ENCODE results near the gene UBE2D2.

The UBE2D2 gene

DNA sequence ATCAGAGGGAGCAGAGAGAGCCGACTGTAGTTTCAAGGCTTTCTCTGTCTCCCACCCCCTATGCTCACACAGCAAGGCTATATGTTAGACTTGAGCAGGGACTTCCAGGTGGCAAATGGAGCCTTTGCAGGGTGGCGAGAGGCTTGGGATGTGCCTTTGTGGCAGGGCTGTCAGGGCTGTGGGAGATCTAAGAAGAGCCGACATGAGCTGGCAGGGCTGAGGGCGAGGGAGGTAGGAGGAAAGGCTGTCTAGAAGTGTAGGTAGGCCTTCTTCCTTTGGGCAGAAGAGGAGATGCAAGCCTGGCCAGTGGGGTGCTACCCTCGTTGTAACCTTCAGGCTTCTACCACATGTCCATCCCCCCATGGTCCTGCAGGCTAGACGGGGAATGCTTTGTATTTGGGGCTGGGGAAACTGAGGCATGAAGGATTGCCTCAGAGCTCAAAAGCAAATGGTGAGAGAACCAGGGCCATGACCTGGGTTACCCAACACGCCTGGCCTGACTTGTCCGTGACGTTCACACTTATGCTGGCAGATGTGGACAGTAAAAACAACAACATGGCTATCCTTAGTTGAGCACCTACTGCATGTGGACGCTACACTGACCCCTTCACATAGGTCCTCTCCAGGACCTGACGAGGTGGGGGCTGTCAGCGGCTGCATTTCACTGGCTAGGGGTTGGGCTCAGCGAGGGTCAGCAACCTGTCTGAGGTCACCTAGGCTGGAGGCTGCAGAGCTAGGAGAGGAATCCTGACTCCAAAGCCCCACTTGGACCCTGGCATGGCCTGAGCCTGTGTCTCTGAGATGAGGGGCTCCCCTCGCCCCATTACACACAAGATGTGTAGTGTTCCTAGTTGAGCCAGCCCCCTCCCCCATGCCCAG is 102.3 kb downstream of the UBE2D2 start:
- no peak for DNase-seq

DNA sequence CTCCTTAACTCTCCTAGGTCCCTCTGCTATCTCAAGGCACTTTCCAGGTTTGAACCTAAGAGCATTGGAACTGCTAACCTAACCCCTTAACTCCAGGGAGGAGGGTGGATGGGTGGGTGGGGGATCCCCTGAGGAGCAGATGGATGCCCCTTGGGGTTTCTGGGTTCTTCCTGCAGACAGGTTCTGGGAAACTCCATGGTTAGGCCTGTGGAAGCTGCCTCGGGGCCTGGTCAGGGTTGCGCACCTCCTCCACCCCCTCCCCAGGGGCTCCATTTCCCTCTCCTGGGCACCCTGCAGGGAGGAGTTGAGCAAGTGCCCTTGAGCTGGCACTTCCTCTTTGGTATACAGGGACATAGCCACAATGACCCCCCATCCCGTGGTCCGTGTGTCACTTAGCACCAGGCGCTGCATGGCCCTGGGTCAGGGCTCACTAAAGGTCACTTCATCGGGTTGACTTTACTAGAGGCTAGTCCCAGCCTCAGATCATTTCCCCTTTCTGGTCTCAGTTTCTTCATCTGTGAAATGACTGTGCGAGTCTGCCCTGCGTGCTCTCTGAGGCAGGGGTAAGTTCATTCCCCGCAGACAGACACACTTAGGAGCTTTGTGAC is 103.1 kb downstream of the UBE2D2 start:
- no peak for DNase-seq

DNA sequence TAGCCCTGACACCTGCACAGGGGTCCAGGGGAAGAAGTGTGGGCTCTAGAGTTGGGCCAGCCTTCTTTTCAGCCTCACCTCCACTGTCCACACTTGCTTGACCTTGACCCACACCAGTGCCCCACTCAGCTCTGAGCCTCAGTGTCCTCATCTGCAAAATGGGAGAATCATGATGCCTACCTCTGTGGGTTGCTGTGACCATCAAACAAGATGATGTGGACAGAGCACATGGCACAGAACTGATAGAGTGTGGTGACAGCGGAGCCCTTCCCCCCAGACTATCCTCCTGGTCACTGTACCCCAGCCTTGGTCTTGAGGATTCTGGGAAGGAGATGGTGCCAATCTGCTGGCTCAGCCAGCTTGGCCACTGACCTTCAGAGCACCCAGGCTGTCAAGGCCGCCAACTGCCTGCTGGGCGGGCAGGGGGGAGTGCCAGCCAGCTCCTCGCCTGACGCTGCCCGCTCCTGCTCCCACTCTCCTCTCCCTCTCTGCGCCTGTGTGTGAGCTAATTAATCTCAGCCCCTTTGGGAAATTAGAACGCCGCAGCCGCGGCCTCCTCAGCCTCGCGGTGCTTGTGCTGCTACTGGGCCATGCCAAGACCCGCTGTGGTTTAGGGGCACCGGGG is 103.7 kb downstream of the UBE2D2 start:
- DNase-seq = no peak

DNA sequence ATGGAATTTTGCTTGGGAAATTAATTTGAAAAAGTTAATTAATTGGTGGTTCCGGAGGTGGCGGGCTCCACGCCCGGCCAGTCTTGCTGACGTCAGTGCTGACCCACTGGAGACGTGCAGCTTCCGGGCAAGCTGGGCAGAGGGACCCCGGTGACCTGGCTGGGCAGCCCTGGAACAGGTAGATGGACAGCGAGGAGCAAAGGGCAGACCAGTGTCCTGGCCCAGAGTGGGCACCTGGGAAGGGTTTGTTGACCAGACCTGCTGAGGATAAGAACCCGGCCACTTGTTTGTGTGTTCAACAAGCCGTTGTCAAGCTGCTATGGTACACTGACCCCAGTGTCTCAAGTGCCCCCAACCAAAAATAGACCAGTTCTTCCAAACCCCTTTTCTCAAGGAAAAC is 104.5 kb downstream of the UBE2D2 start:
- DNase-seq = no peak

DNA sequence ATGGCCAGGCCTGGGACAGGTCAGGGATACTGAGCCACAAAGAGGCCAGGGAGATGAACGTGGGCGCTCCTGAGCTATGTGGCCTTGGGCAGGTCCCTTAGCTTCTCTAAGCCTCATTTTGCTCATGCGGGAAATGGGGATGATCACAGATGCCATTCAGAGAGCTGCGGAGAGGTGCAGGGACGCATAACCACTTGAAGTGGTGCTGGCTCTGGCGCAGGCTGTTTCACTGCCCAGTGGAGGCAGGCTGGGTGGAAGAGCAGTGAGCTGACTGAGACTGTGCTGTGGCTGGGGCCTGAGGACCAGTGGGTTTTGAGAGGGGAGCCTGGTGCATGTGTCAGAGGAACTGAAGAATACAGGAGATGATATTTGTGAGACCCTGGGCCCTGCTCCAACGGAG is 105.4 kb downstream of the UBE2D2 start:
- DNase-seq = no peak

DNA sequence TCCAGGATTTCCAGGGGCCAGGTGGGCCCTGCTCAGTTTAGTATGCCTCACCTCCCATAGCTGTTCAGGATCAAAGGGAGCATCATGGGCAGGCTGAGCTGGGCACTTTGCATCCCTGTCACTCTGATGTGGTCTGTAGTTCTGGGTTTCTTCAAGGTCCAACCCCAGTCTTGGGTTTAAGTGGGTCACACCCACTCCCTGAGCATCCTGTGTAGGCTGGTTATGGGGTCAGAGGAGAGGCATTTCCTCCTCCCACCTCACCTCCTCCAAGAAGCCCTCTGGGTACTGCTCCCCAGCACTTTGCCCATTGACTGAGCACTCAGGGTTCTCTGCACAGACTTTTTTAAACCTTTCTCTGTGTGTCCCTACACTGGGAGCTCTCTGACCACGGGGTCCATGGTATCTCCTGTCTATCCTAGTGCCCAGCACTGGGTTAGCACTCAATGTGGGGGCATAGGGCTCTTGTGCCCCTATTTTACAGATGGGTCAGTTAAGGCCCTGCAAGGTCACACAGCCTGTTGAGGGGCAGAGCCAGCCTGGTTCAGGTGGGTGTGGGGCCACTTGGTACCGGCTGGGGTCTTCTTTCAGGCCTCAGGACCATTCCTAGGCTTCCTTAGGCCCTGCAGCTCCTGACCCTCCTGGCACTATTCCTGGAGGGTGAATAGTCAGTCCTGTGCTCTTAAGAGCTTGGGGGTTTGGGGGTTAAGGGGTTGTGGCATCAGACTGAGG is 106.0 kb downstream of the UBE2D2 start:
- DNase-seq = no peak

DNA sequence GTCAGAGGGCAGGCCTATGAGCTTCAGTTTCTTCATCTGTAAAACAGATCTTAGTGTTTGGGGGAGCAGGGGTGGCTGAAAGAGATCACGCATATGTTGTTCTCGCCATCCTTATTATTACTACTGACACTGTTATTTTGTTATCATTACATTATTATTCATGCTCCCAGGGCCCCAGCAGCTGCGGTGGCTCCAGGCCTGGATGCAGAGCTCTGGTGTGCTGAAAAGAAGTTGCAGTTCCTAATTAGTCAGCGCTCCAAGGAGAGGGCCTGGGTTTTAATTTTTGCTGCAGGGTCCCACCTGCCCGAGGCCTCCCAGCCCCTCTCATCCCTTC is 106.6 kb downstream of the UBE2D2 start:
- no peak for DNase-seq

DNA sequence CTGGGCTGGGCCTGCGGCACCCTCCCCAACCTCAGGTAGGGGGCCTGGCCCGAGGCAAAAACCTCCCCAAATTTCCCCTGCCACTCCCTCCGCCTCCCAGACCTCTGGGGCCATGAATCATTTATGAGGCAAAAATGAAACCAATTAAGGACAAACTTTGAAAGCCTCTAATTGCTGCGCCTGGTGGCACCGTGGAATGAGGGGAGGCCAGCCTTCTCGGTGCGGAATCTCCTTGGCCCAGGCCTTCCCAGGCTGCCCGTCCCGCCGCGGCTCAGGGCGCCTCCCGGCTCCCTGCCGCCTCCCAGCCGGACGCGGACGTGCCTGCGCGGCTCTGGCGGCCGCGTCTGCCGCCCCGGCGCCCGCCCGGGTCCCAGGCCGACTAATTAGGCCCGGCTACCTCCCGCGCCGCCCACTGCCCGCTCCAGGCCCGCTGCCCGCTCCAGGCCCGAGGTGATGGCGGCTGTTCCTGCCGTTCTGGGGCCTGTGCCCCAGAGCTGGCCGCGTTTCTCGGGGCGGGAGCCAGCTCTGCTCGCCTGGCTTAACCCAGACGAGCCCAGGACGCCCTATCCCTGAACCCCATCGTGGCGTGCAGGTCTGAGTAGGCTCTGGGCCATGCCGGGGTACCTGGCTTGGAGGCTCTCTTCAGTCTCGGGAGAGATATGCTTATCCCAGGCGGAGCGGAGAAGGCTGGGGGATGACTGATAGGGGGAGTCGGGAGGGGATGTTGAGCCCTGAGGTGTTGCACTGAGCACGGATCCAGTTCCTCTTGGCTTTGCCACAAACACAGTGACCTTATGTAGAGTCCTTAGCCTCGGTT is 107.1 kb downstream of the UBE2D2 start:
- DNase-seq = peak; percentile 55

DNA sequence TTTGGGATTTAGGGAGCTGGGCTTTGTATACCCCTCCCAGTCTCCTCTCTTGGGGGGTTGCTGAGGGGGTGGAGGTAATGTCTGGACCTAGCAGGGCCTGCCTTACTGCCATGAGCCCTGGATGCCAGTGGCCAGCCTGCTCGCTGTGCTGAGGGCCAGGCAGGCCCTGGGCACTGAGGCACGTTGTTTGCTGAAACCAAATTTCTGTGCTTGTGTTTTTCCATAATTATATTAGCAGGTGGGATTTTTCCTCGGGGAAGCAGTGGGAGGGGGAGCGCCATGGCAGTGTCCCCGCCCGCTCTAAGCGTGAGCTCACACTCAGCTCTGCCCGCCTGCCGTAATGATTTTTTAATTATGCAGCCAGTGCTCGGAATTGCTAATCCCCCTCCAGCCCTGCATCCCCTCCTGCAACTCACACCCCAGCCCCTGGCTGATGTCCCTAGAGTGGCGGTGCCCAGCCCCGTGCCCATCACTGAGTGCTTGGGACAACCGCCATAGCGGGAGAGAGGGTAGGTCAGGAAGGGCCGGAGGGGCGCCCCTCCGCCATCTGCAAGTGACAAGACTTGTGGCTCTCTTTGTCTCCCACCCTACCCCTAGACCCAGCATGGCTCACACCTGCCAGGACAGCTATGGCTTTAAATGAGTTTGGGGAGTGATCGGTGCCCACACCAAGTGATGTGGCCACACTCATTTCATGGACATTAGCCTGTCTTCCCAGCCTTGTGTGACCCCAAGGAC is 108.0 kb downstream of the UBE2D2 start:
- DNase-seq = no peak

DNA sequence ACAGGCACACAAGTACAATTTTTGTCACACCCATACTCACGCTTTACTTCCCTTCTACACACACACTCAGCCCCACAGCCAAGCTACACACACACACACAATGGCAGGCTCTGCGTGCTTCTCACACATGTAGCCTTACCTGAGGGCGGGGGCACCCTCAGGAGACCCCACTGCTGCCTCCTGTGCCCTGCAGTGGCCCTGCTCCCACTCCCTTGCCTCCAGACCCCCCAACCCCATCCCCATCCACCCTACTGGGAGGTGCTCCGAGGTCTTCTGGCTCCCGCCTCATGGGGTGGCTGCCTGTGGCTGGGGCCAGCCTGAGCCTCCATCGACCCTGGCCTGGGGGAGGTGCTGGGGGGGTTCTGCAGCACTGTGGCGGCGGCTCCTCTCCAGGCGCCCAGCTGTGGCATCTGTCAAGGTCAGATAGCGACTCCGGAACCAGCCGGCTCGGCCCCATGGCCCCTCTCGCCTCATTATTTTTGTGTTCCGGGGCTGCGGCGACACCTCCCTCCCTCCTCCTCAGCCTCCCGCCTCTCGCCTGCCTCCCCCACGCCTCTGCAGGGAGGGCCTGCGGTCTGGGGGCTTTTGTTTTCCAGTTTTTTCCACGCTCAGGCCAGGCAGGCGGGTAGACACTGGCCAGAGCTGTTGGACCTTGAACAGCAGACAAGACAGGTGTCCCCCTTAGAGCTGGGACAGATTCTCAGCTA is 108.7 kb downstream of the UBE2D2 start:
- DNase-seq = no peak

DNA sequence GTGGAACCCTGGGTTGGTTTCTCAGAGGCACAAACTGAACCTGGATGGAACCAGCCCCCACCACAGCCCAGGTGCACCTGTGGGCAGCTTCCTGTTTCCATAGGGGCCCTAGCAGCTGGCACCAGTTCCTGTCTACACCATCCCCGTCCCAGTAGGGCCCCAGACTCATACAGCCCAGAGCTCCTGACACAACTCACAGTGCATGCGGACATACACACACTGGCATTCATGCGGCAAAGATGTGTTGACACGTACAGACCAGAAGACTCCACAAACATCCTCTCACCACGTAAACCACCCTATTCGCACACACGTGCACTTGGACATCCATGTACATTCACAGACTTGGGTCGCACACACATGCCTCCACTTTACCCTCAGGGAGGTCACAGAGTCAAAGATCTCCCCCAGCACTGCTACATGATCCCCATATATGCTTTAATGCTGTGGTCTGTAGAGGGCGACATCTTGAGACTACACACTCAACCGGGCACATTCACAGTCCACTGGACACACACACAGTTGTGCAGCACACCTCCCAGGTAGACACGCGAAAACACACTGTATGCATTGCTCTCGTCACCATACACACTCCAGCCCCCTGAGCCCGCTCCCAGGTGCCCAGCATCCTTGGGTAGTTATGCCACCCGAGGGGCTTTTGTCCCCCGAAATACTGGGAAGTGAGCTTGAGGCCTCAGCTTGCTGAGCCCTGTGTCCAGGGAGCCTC is 109.4 kb downstream of the UBE2D2 start:
- DNase-seq = no peak

DNA sequence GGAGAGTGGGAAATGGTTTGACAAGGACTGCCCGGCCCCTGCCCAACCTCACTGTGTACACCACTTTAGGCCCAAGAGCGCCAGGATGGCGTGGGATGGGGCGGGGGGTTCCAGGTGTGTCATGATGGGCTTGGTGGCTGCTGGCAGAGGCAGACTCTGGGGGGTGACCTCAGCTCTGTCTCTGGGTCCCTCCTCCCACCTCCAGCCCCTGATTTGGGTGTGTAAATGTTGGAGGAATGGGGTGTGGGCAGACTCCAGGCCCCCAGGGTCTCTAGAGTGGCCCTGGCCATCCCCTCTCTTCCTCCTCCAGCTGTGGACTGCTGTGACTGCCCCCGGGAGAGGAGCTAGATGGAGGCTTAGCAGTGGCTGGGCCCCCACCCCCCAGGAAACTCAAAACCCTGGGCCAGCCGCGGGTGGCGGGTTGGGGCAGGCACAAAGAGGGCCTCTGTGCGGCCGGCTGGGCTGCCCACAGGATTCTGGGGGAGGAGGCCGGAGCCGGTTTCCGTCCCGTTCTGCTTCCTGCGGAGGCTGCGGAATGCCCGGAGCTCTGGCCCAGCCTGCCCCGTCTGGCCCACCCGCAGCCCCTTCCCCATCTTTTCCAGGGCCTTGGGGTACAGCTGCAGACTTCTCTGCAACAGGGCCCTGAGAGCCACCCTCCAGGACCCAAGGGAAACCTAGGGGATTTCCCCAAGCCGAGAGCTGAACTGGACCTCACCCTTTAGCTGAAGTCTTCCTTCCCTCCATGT is 110.1 kb downstream of the UBE2D2 start:
- DNase-seq = no peak

DNA sequence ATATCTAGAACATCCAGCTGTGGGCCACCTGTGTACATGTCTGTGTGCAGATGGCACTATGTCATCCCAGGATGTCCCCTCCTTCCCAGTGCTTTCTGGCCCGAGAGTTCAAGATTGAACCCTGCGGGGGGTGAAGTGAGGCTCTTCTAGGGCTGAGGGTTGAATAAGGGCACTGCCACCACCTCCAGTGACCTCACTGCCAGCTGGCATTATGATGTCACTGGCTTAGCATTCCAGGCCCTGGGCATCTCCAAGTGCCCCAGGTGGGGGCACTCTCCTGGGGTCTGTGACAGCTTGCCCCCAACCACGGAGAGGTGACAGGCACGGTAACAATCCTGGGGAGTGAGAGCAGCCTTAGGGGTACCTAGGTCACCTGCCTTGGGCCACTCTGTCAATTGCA is 114.1 kb downstream of the UBE2D2 start:
- DNase-seq = no peak

DNA sequence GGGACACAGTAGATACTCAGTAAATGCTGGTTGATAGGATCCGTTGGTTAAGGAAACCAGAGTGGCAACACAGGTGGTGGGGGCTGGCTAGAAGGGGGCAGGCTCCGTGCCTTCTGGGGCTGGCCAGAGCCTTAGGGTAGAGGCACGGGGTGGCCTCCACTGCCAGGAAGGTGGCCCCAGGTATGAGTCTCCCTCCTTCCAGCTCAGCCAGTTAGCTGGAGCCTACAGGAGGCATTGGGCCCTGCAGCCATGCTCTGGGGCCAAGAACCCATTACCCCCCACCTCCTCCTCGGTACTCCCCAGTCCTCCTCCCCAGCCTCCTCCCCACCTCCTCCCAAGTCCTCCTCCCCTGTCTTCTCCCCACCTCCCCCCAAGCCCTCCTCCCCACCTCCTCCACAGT is 114.7 kb downstream of the UBE2D2 start:
- no peak for DNase-seq

DNA sequence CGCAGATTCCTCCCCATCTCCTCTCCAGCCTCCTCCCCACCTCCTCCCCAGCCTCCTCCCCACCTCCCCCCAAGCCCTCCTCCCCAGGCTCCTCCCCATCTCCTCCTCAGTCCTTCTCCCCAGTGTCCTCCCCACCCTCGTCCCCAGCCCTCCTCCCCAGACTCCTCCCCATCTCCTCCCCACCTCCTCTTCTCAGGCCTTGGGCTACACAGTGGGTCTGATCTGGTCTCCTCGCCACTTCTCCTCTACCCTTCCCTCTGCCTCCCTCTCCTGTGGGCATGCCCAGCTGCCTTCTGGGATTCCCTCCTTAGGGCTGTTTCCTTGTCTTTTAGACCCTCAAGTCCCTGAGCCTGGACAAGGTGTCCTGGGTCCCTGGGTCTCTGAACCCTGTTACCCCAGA is 115.3 kb downstream of the UBE2D2 start:
- no peak for DNase-seq

DNA sequence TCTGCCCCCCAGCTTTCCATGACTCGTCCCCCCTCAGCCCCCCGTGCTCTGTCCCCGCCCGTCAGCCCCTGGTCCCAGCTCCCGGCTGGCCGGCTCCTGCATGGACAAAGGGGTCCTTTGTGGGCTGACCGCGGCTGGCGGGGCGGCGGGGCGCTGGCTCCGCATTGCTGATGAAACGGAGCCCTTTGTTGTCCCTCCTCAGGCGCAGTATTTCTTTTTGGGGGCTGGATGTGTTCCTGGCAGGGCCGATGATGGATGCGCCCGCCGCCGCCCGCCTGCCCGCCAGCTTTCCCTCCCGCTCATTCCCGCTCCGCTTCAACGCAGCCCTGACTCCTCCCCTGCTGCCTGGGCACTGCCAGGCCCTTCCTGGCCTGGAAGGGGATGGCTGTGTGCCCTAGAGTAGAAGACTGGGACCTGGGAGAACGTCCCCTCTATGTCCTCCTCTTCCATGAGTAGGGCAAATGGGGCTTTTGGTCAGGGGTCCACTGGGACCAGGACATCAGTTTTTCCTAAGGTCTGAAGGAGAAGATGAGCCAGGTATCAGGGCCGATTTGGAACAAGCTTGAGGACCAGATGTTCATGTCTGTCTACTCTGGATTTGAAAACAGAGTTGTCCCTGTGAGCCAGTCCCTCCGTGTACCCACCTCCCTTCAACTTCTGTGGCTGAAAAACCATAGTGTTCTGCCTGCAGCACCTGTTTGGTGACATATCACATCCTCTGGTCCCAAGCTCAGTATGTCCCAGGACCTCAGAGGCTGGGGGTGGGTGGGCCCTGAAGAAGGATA is 116.0 kb downstream of the UBE2D2 start:
- no peak for DNase-seq
